Measurements from ENCODE around the gene IFNAR1. TPM values are rescaled to one million over a fixed set of nuclear protein-coding genes. Genes with fewer than 3 reads are reported as not detected.

IFNAR1 gene
- total RNA-seq, 1 donor from 2014 or later = 20.4 TPM

GRCh38 chr21:33339918-33340317 lies 15.1 kb downstream of the IFNAR1 start:
- peaks cover 0 to 31% of the 10 kb centered on the region in 2 donors for H3K36me3 ChIP-seq

GRCh38 chr21:33345751-33346238 lies 21.0 kb downstream of the IFNAR1 start:
- no peak overlapping the region for H3K27ac ChIP-seq
- no peak for DNase-seq (ENCODE audit: extremely low spot score in 2 of 2)
- peaks cover 0 to 56% of the 10 kb centered on the region in 2 donors for H3K36me3 ChIP-seq
- intact Hi-C loops (cut with DNase I) = no loop called here
- H3K9me3 ChIP-seq = no peaks in the 10 kb centered on the region
- H3K4me1 ChIP-seq = no peaks in the 10 kb centered on the region
- TF ChIP-seq POLR2A (IDR thresholded peaks at IDR 0.05) (no peak), CTCF (IDR thresholded peaks at IDR 0.05) (no peak), POLR2AphosphoS5 (IDR thresholded peaks at IDR 0.05; ENCODE audit: insufficient read depth in 1 of 2, low read depth in 1 of 2) (no peak)
- H3K4me3 ChIP-seq = no peak overlapping the region
- no peaks in the 10 kb centered on the region for H3K27me3 ChIP-seq

More at GRCh38 chr21:33339918-33340317, 15.1 kb downstream of the IFNAR1 start:
- TF ChIP-seq POLR2A (IDR thresholded peaks at IDR 0.05) (no peak), POLR2AphosphoS5 (IDR thresholded peaks at IDR 0.05; ENCODE audit: insufficient read depth in 1 of 2, low read depth in 1 of 2) (no peak), CTCF (IDR thresholded peaks at IDR 0.05) (no peak)
- H3K27ac ChIP-seq = no peak overlapping the region
- H3K4me1 ChIP-seq = peaks cover 8% of the 10 kb centered on the region
- no peak overlapping the region for H3K4me3 ChIP-seq
- no peaks in the 10 kb centered on the region for H3K9me3 ChIP-seq
- intact Hi-C loops (cut with DNase I) = no loop called here
- no peaks in the 10 kb centered on the region for H3K27me3 ChIP-seq
- DNase-seq (ENCODE audit: extremely low spot score in 2 of 2) = no peak

GRCh38 chr21:33348706-33349105 lies 23.9 kb downstream of the IFNAR1 start:
- H3K4me3 ChIP-seq = no peak overlapping the region
- H3K36me3 ChIP-seq = peaks cover 0 to 39% of the 10 kb centered on the region in 2 donors
- intact Hi-C loops (cut with DNase I) = no loop called here
- TF ChIP-seq CTCF (IDR thresholded peaks at IDR 0.05) (no peak), POLR2AphosphoS5 (IDR thresholded peaks at IDR 0.05; ENCODE audit: insufficient read depth in 1 of 2, low read depth in 1 of 2) (no peak), POLR2A (IDR thresholded peaks at IDR 0.05) (no peak)
- H3K9me3 ChIP-seq = no peaks in the 10 kb centered on the region
- no peak overlapping the region for H3K27ac ChIP-seq
- no peaks in the 10 kb centered on the region for H3K4me1 ChIP-seq
- DNase-seq (ENCODE audit: extremely low spot score in 2 of 2) = no peak
- H3K27me3 ChIP-seq = no peaks in the 10 kb centered on the region

GRCh38 chr21:33350676-33351075 lies 25.9 kb downstream of the IFNAR1 start:
- H3K36me3 ChIP-seq = peaks cover 3 to 28% of the 10 kb centered on the region in 2 donors
- no peak overlapping the region for H3K4me3 ChIP-seq
- no peaks in the 10 kb centered on the region for H3K27me3 ChIP-seq
- no peak overlapping the region for H3K27ac ChIP-seq
- no peaks in the 10 kb centered on the region for H3K9me3 ChIP-seq
- TF ChIP-seq POLR2A (IDR thresholded peaks at IDR 0.05) (no peak), CTCF (IDR thresholded peaks at IDR 0.05) (no peak), POLR2AphosphoS5 (IDR thresholded peaks at IDR 0.05; ENCODE audit: insufficient read depth in 1 of 2, low read depth in 1 of 2) (no peak)
- DNase-seq (ENCODE audit: extremely low spot score in 2 of 2) = no peak
- H3K4me1 ChIP-seq = no peaks in the 10 kb centered on the region
- intact Hi-C loops (cut with DNase I) = loop anchor here (10.0 kb wide), 1 partner anchor 94 kb away; no protein-coding TSS in a partner anchor

- TF ChIP-seq POLR2A (IDR thresholded peaks at IDR 0.05) = no peak
- TF ChIP-seq POLR2AphosphoS5 (IDR thresholded peaks at IDR 0.05; ENCODE audit: insufficient read depth in 1 of 2, low read depth in 1 of 2) = no peak
- TF ChIP-seq CTCF (IDR thresholded peaks at IDR 0.05) = no peak
- no peak for DNase-seq (ENCODE audit: extremely low spot score in 2 of 2)
- Histone ChIP-seq H3K27ac (no peak overlapping the region), H3K27me3 (no peaks in the 10 kb centered on the region), H3K4me1 (peaks cover 4% of the 10 kb centered on the region), H3K4me3 (no peak overlapping the region), H3K9me3 (no peaks in the 10 kb centered on the region), H3K36me3 (peaks cover 7 to 19% of the 10 kb centered on the region in 2 donors)
- intact Hi-C loops (cut with DNase I) = loop anchor here (10.0 kb wide), 1 partner anchor 89 kb away; no protein-coding TSS in a partner anchor
These were observed 30.6 kb downstream of the IFNAR1 start for GRCh38 chr21:33355355-33355754.
